Measurements from ENCODE around the gene BRF1.

BRF1 gene

GRCh38 chr14:105184461-105184860, 116.3 kb downstream of the BRF1 start:
- Mint-ChIP-seq H3K27ac (no peak overlapping the region), H3K36me3 (ENCODE audit: low read depth) (no peaks in the 10 kb centered on the region), H3K9me3 (peaks cover 14% of the 10 kb centered on the region), H3K27me3 (ENCODE audit: low read depth) (peaks cover 10% of the 10 kb centered on the region), H3K4me1 (ENCODE audit: low read depth) (peaks cover 2% of the 10 kb centered on the region), H3K4me3 (no peak overlapping the region)
- no peak for DNase-seq (ENCODE audit: low spot score)

DNA sequence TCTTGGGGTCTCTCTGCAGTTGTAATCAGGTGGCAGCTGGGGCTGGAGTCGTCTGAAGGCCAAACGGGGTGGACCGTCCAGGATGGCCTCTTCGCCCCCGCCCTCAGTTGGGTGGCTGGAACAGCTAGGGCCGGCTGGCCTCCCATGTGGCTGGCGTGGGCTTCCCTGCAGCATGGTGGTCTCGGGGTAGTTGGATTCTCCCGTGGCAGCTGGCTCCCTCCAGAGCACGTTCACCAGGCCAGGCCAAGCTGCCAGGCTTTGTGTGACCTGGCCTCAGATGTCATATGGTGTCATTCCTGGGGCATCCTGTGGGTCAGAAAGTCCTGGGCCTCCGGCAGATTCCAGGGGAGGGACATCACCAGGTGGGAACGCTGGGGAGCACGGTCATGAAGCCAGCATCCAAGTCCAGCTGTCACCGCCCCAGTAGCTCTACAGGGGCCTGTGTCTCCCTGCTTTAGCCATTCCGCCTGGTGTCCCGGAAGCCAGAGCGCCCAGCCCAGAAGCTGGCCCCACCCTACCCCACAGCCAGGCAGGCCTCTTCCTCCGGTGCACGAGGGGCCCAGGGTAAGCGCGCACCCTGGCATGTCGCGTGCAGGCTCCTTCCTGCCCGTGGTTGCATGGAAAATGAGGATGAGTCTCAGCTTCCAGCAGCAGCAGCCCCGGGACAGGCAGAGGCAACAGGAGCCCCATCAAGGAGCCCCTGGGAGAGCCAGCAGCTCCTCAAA, 118.3 kb downstream of the BRF1 start:
- Mint-ChIP-seq H3K27ac (peak overlapping the region; percentile 39), H3K27me3 (ENCODE audit: low read depth) (peaks cover 10% of the 10 kb centered on the region), H3K4me3 (peak overlapping the region; percentile 60), H3K9me3 (no peaks in the 10 kb centered on the region), H3K4me1 (ENCODE audit: low read depth) (peaks cover 2% of the 10 kb centered on the region), H3K36me3 (ENCODE audit: low read depth) (no peaks in the 10 kb centered on the region)
- no peak for DNase-seq (ENCODE audit: low spot score)

GRCh38 chr14:105181549-105182295, 119.1 kb downstream of the BRF1 start:
- H3K36me3 Mint-ChIP-seq (ENCODE audit: low read depth): no peaks in the 10 kb centered on the region
- DNase-seq (ENCODE audit: low spot score): no peak
- H3K27ac Mint-ChIP-seq: peak overlapping the region; percentile 39
- H3K4me3 Mint-ChIP-seq: peak overlapping the region; percentile 60
- H3K4me1 Mint-ChIP-seq (ENCODE audit: low read depth): peaks cover 2% of the 10 kb centered on the region
- peaks cover 10% of the 10 kb centered on the region for H3K27me3 Mint-ChIP-seq (ENCODE audit: low read depth)
- H3K9me3 Mint-ChIP-seq: no peaks in the 10 kb centered on the region

- no peaks in the 10 kb centered on the region for H3K36me3 Mint-ChIP-seq (ENCODE audit: low read depth)
- H3K9me3 Mint-ChIP-seq: no peaks in the 10 kb centered on the region
- H3K4me1 Mint-ChIP-seq (ENCODE audit: low read depth): peaks cover 2% of the 10 kb centered on the region
- peak; percentile 64 for DNase-seq (ENCODE audit: low spot score)
- H3K27ac Mint-ChIP-seq: peak within 1 kb of the TSS; percentile 39
- H3K4me3 Mint-ChIP-seq: peak within 1 kb of the TSS; percentile 68
- H3K27me3 Mint-ChIP-seq (ENCODE audit: low read depth): peaks cover 10% of the 10 kb centered on the region
Measured at GRCh38 chr14:105180592-105181548, 119.9 kb downstream of the BRF1 start, which contains the start of gene NUDT14. NUDT14 (minus strand) TSS chr14:105181312; CDS start chr14:105181209, 103 bp downstream.

GRCh38 chr14:105179191-105179590, 121.6 kb downstream of the BRF1 start:
- no peak overlapping the region for H3K4me3 Mint-ChIP-seq
- H3K4me1 Mint-ChIP-seq (ENCODE audit: low read depth): peaks cover 8% of the 10 kb centered on the region
- peaks cover 7% of the 10 kb centered on the region for H3K27me3 Mint-ChIP-seq (ENCODE audit: low read depth)

DNA sequence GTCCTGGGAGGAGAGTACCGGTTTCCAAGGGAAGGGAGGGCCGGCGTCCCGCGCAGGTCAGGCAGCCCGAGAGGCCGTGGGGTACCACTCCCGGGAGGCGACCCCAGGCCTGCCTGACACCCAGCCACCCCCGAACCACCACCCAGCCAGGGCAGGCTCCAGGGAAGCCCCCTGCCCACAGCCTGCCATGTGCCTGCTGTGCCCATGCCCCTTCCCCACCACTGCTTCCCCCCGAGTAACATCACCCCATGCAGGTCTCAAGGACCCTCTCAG, 122.0 kb downstream of the BRF1 start:
- peaks cover 8% of the 10 kb centered on the region for H3K4me1 Mint-ChIP-seq (ENCODE audit: low read depth)
- no peaks in the 10 kb centered on the region for H3K36me3 Mint-ChIP-seq (ENCODE audit: low read depth)
- H3K27me3 Mint-ChIP-seq (ENCODE audit: low read depth): peaks cover 7% of the 10 kb centered on the region
- H3K27ac Mint-ChIP-seq: no peak overlapping the region
- H3K4me3 Mint-ChIP-seq: no peak overlapping the region
- H3K9me3 Mint-ChIP-seq: no peaks in the 10 kb centered on the region
- no peak for DNase-seq (ENCODE audit: low spot score)

More at GRCh38 chr14:105179191-105179590, 121.6 kb downstream of the BRF1 start:
- no peak for DNase-seq (ENCODE audit: low spot score)
- no peaks in the 10 kb centered on the region for H3K9me3 Mint-ChIP-seq
- no peaks in the 10 kb centered on the region for H3K36me3 Mint-ChIP-seq (ENCODE audit: low read depth)
- H3K27ac Mint-ChIP-seq: no peak overlapping the region

GRCh38 chr14:105178069-105178867, 122.5 kb downstream of the BRF1 start:
- Mint-ChIP-seq H3K9me3 (no peaks in the 10 kb centered on the region), H3K4me3 (no peak overlapping the region), H3K4me1 (ENCODE audit: low read depth) (peaks cover 8% of the 10 kb centered on the region), H3K36me3 (ENCODE audit: low read depth) (no peaks in the 10 kb centered on the region), H3K27ac (no peak overlapping the region), H3K27me3 (ENCODE audit: low read depth) (peaks cover 4% of the 10 kb centered on the region)
- no peak for DNase-seq (ENCODE audit: low spot score)

DNA sequence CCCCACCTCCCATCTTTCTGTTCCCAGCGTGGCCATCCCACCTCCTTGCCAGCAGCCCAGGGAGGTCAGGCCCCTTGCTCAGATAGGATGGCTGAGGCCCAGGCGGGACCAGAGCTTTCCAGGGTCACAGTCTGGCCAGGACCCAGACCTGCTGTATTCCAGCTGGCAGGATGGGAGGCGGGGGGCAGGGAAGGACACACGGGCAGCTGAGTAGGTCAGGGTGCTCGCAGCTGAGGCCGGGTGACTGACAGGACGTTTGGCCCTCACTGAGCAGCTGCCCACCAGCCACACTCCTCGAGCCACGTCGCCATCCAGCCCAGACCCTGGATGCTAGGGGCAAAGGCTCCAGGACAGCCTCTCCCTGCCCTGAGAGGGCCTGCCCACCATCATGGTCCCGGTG, 123.7 kb downstream of the BRF1 start:
- H3K4me3 Mint-ChIP-seq: no peak overlapping the region
- no peaks in the 10 kb centered on the region for H3K36me3 Mint-ChIP-seq (ENCODE audit: low read depth)
- no peak overlapping the region for H3K27ac Mint-ChIP-seq
- no peaks in the 10 kb centered on the region for H3K9me3 Mint-ChIP-seq
- DNase-seq (ENCODE audit: low spot score): no peak
- peaks cover 4% of the 10 kb centered on the region for H3K27me3 Mint-ChIP-seq (ENCODE audit: low read depth)
- H3K4me1 Mint-ChIP-seq (ENCODE audit: low read depth): peaks cover 8% of the 10 kb centered on the region

DNA sequence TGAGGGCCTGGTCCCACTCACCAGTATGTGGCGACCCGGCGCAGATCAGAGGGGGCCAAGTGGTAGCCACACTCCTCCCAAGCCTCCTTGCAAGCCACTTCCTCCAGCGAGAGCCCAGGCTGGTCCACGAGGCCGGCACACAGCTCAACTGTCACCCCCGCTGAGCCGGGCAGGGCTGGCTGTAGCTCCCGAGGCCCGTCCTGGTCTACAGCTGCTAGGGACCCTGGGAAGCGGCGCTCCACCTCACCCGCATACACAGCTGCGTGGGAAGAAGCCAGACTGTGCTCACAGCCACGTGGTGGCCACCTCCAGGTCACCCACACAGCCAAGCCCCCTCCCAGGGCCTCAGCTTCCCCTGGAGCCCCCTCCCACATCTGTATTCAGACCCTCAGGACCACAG, 124.3 kb downstream of the BRF1 start:
- H3K4me3 Mint-ChIP-seq: no peak overlapping the region
- no peak for DNase-seq (ENCODE audit: low spot score)
- no peaks in the 10 kb centered on the region for H3K9me3 Mint-ChIP-seq
- peaks cover 8% of the 10 kb centered on the region for H3K4me1 Mint-ChIP-seq (ENCODE audit: low read depth)
- H3K36me3 Mint-ChIP-seq (ENCODE audit: low read depth): no peaks in the 10 kb centered on the region
- H3K27ac Mint-ChIP-seq: no peak overlapping the region
- H3K27me3 Mint-ChIP-seq (ENCODE audit: low read depth): peaks cover 7% of the 10 kb centered on the region

GRCh38 chr14:105173901-105174894, 126.6 kb downstream of the BRF1 start:
- H3K9me3 Mint-ChIP-seq: no peaks in the 10 kb centered on the region
- H3K4me1 Mint-ChIP-seq (ENCODE audit: low read depth): peaks cover 11% of the 10 kb centered on the region
- H3K36me3 Mint-ChIP-seq (ENCODE audit: low read depth): no peaks in the 10 kb centered on the region
- no peak overlapping the region for H3K27ac Mint-ChIP-seq
- peaks cover 12% of the 10 kb centered on the region for H3K27me3 Mint-ChIP-seq (ENCODE audit: low read depth)
- H3K4me3 Mint-ChIP-seq: peak overlapping the region; percentile 32
- no peak for DNase-seq (ENCODE audit: low spot score)

DNA sequence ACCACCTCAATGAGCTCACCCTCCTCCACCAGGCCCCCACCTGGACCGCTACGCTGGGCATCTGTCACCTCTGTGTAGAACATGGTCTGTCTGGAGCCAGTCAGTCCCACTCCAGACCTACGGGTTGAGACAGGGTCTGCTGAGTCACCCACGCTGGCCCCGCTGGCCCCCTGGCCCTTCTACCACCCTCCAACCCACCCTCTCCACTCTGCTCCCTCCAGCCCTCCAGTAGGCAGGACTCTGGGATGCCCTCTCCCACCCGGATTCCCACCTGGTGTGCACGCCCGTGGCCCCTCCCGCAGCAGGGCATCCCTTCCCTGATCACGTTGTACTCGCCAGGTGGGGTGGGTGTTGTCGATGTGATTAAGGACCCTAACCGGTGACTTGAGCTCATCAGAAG, 127.7 kb downstream of the BRF1 start:
- H3K36me3 Mint-ChIP-seq (ENCODE audit: low read depth): no peaks in the 10 kb centered on the region
- peaks cover 11% of the 10 kb centered on the region for H3K4me1 Mint-ChIP-seq (ENCODE audit: low read depth)
- H3K27ac Mint-ChIP-seq: no peak overlapping the region
- no peak for DNase-seq (ENCODE audit: low spot score)
- H3K4me3 Mint-ChIP-seq: no peak overlapping the region
- peaks cover 13% of the 10 kb centered on the region for H3K27me3 Mint-ChIP-seq (ENCODE audit: low read depth)
- H3K9me3 Mint-ChIP-seq: no peaks in the 10 kb centered on the region

GRCh38 chr14:105172476-105172875, 128.3 kb downstream of the BRF1 start:
- H3K27me3 Mint-ChIP-seq (ENCODE audit: low read depth): peaks cover 13% of the 10 kb centered on the region
- no peak overlapping the region for H3K27ac Mint-ChIP-seq
- DNase-seq (ENCODE audit: low spot score): no peak
- H3K9me3 Mint-ChIP-seq: no peaks in the 10 kb centered on the region
- H3K36me3 Mint-ChIP-seq (ENCODE audit: low read depth): no peaks in the 10 kb centered on the region
- peaks cover 11% of the 10 kb centered on the region for H3K4me1 Mint-ChIP-seq (ENCODE audit: low read depth)
- H3K4me3 Mint-ChIP-seq: no peak overlapping the region

All from T-helper 2 cell treated with Interferon-gamma antibody and Interleukin-4, amounts not matched to agents 5 μg/mL and 100 μg/mL, for 36 hours (primary cell).